Mesothelial cell of epicardium (in vitro differentiated cells): Measurements from ENCODE around the gene PIK3CG. TPM values are rescaled to one million over a fixed set of nuclear protein-coding genes. Genes with fewer than 3 reads are reported as not detected.
"Not testable (repeated sequence)": the region's sequence is repeated elsewhere in the genome, so short reads cannot be mapped to it uniquely, and the experiment has no call there.

ENCODE experiments used
- DNase-seq, 2 experiments: peaks; one replicate each; pipeline ENCODE4 v3.0.0; 2021; ENCODE audit warnings: low spot score in 2 of 2; ENCODE audit not compliant: unreplicated experiment in 2 of 2
- H3K27ac Mint-ChIP-seq: 2 replicates; pipeline ENCODE4 v1.8.0; 2021; ENCODE audit warnings: mixed read lengths
- H3K27me3 Mint-ChIP-seq: 2 replicates; pipeline ENCODE4 v1.8.0; 2021; ENCODE audit warnings: low read depth, mixed read lengths
- H3K36me3 Mint-ChIP-seq: 2 replicates; pipeline ENCODE4 v1.8.0; 2021; ENCODE audit warnings: mixed read lengths
- H3K4me1 Mint-ChIP-seq: 2 replicates; pipeline ENCODE4 v1.8.0; 2021; ENCODE audit warnings: mixed read lengths
- H3K4me3 Mint-ChIP-seq: 2 replicates; pipeline ENCODE4 v1.8.0; 2021; ENCODE audit warnings: mild to moderate bottlenecking, moderate library complexity, mixed read lengths
- H3K9me3 Mint-ChIP-seq: 2 replicates; pipeline ENCODE4 v1.8.0; 2021; ENCODE audit warnings: mixed read lengths
- CTCF ChIP-seq: fragments of 200-600 bp; sonication (generic); IDR thresholded peaks from one replicate; pipeline ENCODE4 v1.5.0; 2021; ENCODE audit warnings: antibody characterized with exemption; ENCODE audit not compliant: unreplicated experiment
- total RNA-seq: library from RNA; stranded (reverse); gene quantifications from 3 replicates; pipeline ENCODE4 v1.2.1, GENCODE V29; 2021

PIK3CG gene
- total RNA-seq, 1 donor from 2014 or later: 0.09 TPM

GRCh38 chr7:106823631-106824030 is 41.5 kb upstream of the PIK3CG start:
- no peaks in the 10 kb centered on the region for H3K9me3 Mint-ChIP-seq
- no peak for DNase-seq
- no peaks in the 10 kb centered on the region for H3K27me3 Mint-ChIP-seq
- no peak overlapping the region for H3K27ac Mint-ChIP-seq
- H3K36me3 Mint-ChIP-seq: no peaks in the 10 kb centered on the region
- H3K4me3 Mint-ChIP-seq: no peak overlapping the region
- H3K4me1 Mint-ChIP-seq: no peaks in the 10 kb centered on the region
- TF ChIP-seq CTCF: no peak

- TF ChIP-seq CTCF: no peak
- H3K9me3 Mint-ChIP-seq: no peaks in the 10 kb centered on the region
- H3K27ac Mint-ChIP-seq: no peak overlapping the region
- no peaks in the 10 kb centered on the region for H3K4me1 Mint-ChIP-seq
- H3K4me3 Mint-ChIP-seq: no peak overlapping the region
- H3K27me3 Mint-ChIP-seq: no peaks in the 10 kb centered on the region
- no peak for DNase-seq
- H3K36me3 Mint-ChIP-seq: no peaks in the 10 kb centered on the region
Observed at GRCh38 chr7:106824458-106824857, 40.6 kb upstream of the PIK3CG start.

- H3K4me3 Mint-ChIP-seq: no peak overlapping the region
- no peaks in the 10 kb centered on the region for H3K4me1 Mint-ChIP-seq
- TF ChIP-seq CTCF: no peak
Observed at GRCh38 chr7:106827626-106828025, 37.5 kb upstream of the PIK3CG start.

GRCh38 chr7:106829496-106829895 is 35.6 kb upstream of the PIK3CG start:
- H3K4me3 Mint-ChIP-seq: no peak overlapping the region
- H3K27ac Mint-ChIP-seq: no peak overlapping the region
- DNase-seq: no peak
- TF ChIP-seq CTCF: no peak
- no peaks in the 10 kb centered on the region for H3K27me3 Mint-ChIP-seq
- H3K36me3 Mint-ChIP-seq: peaks cover 3% of the 10 kb centered on the region
- no peaks in the 10 kb centered on the region for H3K4me1 Mint-ChIP-seq
- H3K9me3 Mint-ChIP-seq: peaks cover 13% of the 10 kb centered on the region

More at GRCh38 chr7:106827626-106828025, 37.5 kb upstream of the PIK3CG start:
- DNase-seq: no peak
- no peak overlapping the region for H3K27ac Mint-ChIP-seq
- peaks cover 13% of the 10 kb centered on the region for H3K9me3 Mint-ChIP-seq
- no peaks in the 10 kb centered on the region for H3K27me3 Mint-ChIP-seq
- peaks cover 3% of the 10 kb centered on the region for H3K36me3 Mint-ChIP-seq

GRCh38 chr7:106830896-106831295 is 34.2 kb upstream of the PIK3CG start:
- H3K4me3 Mint-ChIP-seq, H3K27me3 Mint-ChIP-seq, H3K27ac Mint-ChIP-seq, H3K4me1 Mint-ChIP-seq, H3K36me3 Mint-ChIP-seq, DNase-seq: not testable (repeated sequence)
- peaks cover 13% of the 10 kb centered on the region for H3K9me3 Mint-ChIP-seq

GRCh38 chr7:106836816-106837215 is 28.3 kb upstream of the PIK3CG start:
- DNase-seq: no peak
- H3K9me3 Mint-ChIP-seq: no peaks in the 10 kb centered on the region
- no peak overlapping the region for H3K27ac Mint-ChIP-seq
- no peaks in the 10 kb centered on the region for H3K4me1 Mint-ChIP-seq
- no peaks in the 10 kb centered on the region for H3K27me3 Mint-ChIP-seq
- H3K4me3 Mint-ChIP-seq: no peak overlapping the region
- TF ChIP-seq CTCF: no peak
- H3K36me3 Mint-ChIP-seq: no peaks in the 10 kb centered on the region
